GM19468 (cell line): ENCODE data around the gene FOXRED2.
"Not testable (repeated sequence)": the region's sequence is repeated elsewhere in the genome, so short reads cannot be mapped to it uniquely, and the experiment has no call there.

Source experiments
- ATAC-seq: cut with Tn5 transposase; IDR thresholded peaks from one replicate; pipeline ENCODE4 v1.9.1; 2021; ENCODE audit warnings: mild to moderate bottlenecking, moderate library complexity, moderate number of reproducible peaks; ENCODE audit not compliant: unreplicated experiment; ENCODE audit errors: extremely low read depth

The FOXRED2 gene

GRCh38 chr22:36520423-36520822, 13.6 kb upstream of the FOXRED2 start:
- ATAC-seq = no peak

GRCh38 chr22:36519906-36520305, 13.1 kb upstream of the FOXRED2 start:
- ATAC-seq = not testable (repeated sequence)

GRCh38 chr22:36514766-36515165, 7.9 kb upstream of the FOXRED2 start:
- no peak for ATAC-seq

- no peak for ATAC-seq
Measured at GRCh38 chr22:36512991-36513390, 6.2 kb upstream of the FOXRED2 start.

- no peak for ATAC-seq
Measured at GRCh38 chr22:36512333-36512732, 5.5 kb upstream of the FOXRED2 start.

GRCh38 chr22:36510966-36511881, 4.4 kb upstream of the FOXRED2 start:
- ATAC-seq = no peak

- no peak for ATAC-seq
Measured at GRCh38 chr22:36510384-36510783, 3.5 kb upstream of the FOXRED2 start.

GRCh38 chr22:36507518-36508010, 724 bp upstream of the FOXRED2 start:
- ATAC-seq = no peak

GRCh38 chr22:36505998-36506635, 723 bp downstream of the FOXRED2 start:
- ATAC-seq = no peak

GRCh38 chr22:36497910-36498665, 8.8 kb downstream of the FOXRED2 start:
- no peak for ATAC-seq

GRCh38 chr22:36493690-36494110, 13.1 kb downstream of the FOXRED2 start:
- ATAC-seq = no peak

- no peak for ATAC-seq
Measured at GRCh38 chr22:36492109-36492508, 14.7 kb downstream of the FOXRED2 start.

- ATAC-seq = no peak
Measured at GRCh38 chr22:36491155-36491554, 15.7 kb downstream of the FOXRED2 start.

- ATAC-seq = no peak
Measured at GRCh38 chr22:36486619-36487384, 20.0 kb downstream of the FOXRED2 start.

GRCh38 chr22:36481393-36482168, 25.3 kb downstream of the FOXRED2 start, which contains the start of gene TXN2:
TSS of gene TXN2 (minus strand) at chr22:36481640. CDS start at chr22:36480837, 803 bp downstream.
- peak; percentile 60 for ATAC-seq

- no peak for ATAC-seq
Measured at GRCh38 chr22:36480941-36481392, 25.9 kb downstream of the FOXRED2 start.

- ATAC-seq = no peak
Measured at GRCh38 chr22:36478966-36479365, 27.9 kb downstream of the FOXRED2 start.

GRCh38 chr22:36475341-36475740, 31.5 kb downstream of the FOXRED2 start:
- no peak for ATAC-seq

- ATAC-seq = no peak
Measured at GRCh38 chr22:36472689-36473088, 34.2 kb downstream of the FOXRED2 start.
